Activated naive CD4-positive, alpha-beta T cell treated with anti-CD3 and anti-CD28 coated beads, Interleukin-2, amount 10 ng/mL, durations not matched to agents 5 hours and 36 hours (primary cell): ENCODE data around the gene TRIM51G. TPM values are rescaled to one million over a fixed set of nuclear protein-coding genes. Genes with fewer than 3 reads are reported as not detected.

ENCODE experiments used
- total RNA-seq, 2 experiments: library from RNA; stranded (reverse); gene quantifications; one replicate each; pipeline ENCODE4 v1.2.3, GENCODE V29; 2021

TRIM51G gene, protein sequence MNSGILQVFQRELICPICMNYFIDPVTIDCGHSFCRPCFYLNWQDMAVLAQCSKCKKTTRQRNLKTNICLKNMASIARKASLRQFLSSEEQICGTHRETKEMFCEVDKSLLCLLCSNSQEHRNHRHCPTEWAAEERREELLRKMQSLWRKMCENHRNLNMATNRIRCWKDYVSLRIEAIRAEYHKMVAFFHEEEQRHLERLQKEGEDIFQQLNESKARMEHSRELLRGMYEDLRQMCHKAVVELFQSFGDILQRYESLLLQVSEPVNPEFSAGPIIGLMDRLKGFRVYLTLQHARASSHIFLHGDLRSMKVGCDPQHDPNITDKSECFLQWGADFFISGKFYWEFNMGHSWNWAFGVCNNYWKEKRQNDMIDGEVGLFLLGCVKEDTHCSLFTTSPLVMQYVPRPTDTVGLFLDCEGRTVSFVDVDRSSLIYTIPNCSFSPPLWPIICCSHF
- not detected for total RNA-seq

DNA sequence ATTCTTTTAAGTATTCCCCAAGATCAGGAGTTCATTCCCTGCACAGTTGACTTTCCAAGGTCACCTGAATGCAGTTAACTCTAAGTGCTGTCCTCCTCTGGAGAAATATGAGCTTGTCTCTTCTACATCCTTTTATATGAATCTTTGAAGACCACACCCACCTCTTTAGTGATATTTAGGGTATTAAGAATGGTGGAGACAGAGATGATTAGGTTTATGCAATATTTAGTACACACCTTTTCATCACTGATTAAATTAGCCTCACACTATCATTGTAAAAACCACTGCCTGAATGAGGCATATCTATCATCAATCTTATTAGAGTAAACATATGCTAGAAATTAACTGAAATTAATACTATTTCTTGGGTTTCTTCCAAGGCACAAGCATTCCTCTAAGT is at the start of gene TRIM51G:
Gene TRIM51G, minus strand, starts transcription at position 101 of the 400 bp plus-strand sequence. CDS start 2,190 bp downstream, outside the sequence.

DNA sequence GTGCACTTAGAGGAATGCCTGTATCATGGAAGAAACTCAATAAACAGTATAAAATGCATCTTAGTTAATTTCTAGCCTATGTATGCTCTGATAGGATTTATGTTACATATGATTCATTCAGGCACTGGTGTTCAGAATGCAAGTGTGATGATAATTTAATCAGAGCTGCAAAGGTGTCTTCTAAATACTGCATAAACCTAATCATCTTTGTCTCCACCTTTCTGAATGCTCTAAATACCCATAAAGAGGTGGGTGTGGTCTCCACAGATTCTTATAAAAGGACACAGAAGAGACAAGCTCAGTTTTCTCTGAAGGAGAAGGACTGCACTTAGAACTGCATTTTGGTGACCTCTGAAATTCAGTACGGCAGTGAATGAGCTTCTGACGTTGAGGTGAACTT is 44.8 kb upstream of the TRIM51G start, which contains the start of gene TRIM49B:
Gene TRIM49B, plus strand, starts transcription at position 301 of the 400 bp plus-strand sequence. CDS start 2,777 bp downstream, outside the sequence.

Other genes with a start within 250 kb of the TRIM51G start
- not detected for gene TRIM49B, start 44.9 kb upstream of the TRIM51G start, total RNA-seq
- gene TRIM64C, start 75.2 kb upstream of the TRIM51G start, total RNA-seq, result not detected
- gene FOLH1, start 224.7 kb upstream of the TRIM51G start, total RNA-seq, result not detected